Lung (tissue), 12 donors: ENCODE data around the gene CPLANE1. TPM values are rescaled to one million over a fixed set of nuclear protein-coding genes. Genes with fewer than 3 reads are reported as not detected.
"Not testable (repeated sequence)": the region's sequence is repeated elsewhere in the genome, so short reads cannot be mapped to it uniquely, and the experiment has no call there.

Source experiments
- ATAC-seq: fragments of 200-7000 bp; cut with Tn5 transposase; one replicate; pipeline ENCODE4 v1.9.1; 2020; ENCODE audit warnings: moderate number of reproducible peaks; ENCODE audit not compliant: insufficient read depth, low FRiP score
- DNase-seq, 3 donors: peaks; one replicate each; pipeline ENCODE4 v3.0.0-alpha.2; 2013 to 2017
- H3K27ac ChIP-seq, 2 donors: one replicate each; pipeline ENCODE4 v1.5.1; 2013; ENCODE audit warnings: mild to moderate bottlenecking in 2 of 2, moderate library complexity in 2 of 2, control low read depth in 1 of 2, inconsistent platforms in 1 of 2, low read depth in 1 of 2, low read length in 1 of 2
- H3K27me3 ChIP-seq, 3 donors: one replicate each; pipeline ENCODE4 v1.5.1; 2013; ENCODE audit warnings: low read length in 2 of 3; ENCODE audit not compliant: control insufficient read depth in 3 of 3, insufficient read depth in 3 of 3
- H3K36me3 ChIP-seq, 4 donors: one replicate each; pipeline ENCODE4 v1.5.1; 2013; ENCODE audit warnings: low read length in 4 of 4, mild to moderate bottlenecking in 1 of 4, moderate library complexity in 1 of 4; ENCODE audit not compliant: control insufficient read depth in 4 of 4, insufficient read depth in 4 of 4
- H3K4me1 ChIP-seq, 5 donors: one replicate each; pipeline ENCODE4 v1.5.1; 2013; ENCODE audit warnings: low read length in 5 of 5, mild to moderate bottlenecking in 2 of 5, moderate library complexity in 1 of 5; ENCODE audit not compliant: control insufficient read depth in 5 of 5, insufficient read depth in 5 of 5
- H3K4me3 ChIP-seq: one replicate; pipeline ENCODE4 v1.5.1; 2013; ENCODE audit warnings: mild to moderate bottlenecking, control low read depth, moderate library complexity
- H3K9ac ChIP-seq, 2 donors: one replicate each; pipeline ENCODE4 v1.5.1; 2013; ENCODE audit warnings: low read length in 2 of 2, control low read depth in 1 of 2; ENCODE audit not compliant: insufficient read depth in 1 of 2
- H3K9me3 ChIP-seq, 4 donors: one replicate each; pipeline ENCODE4 v1.5.1; 2013; ENCODE audit warnings: low read length in 3 of 4, mild to moderate bottlenecking in 1 of 4, moderate library complexity in 1 of 4; ENCODE audit not compliant: control insufficient read depth in 4 of 4, insufficient read depth in 3 of 4
- WGBS, 2 donors: extraction: QIAGEN DNeasy Blood & Tissue Kit; methylation state at CpG; one replicate each; pipeline ENCODE4 v1.1.7; 2013; 5-methylcytosine and 5-hydroxymethylcytosine counted together
- polyA plus RNA-seq, 2 donors: library from polyadenylated mRNA; stranded (reverse); fragments of 200-250 nt; gene quantifications; one replicate each; pipeline ENCODE4 v1.2.1, GENCODE V29; 2013
- total RNA-seq, 2 donors: library from RNA; depleted of rRNA in 1 of 2; stranded (reverse); fragments of >200 nt in 1 of 2; gene quantifications; one replicate each; pipeline ENCODE4 v1.2.1, GENCODE V29; 2014 to 2021
- TF ChIP-seq, protein P1 (sequence below): IDR thresholded peaks from 2 replicates; pipeline ENCODE4 v1.5.1; 2012; ENCODE audit warnings: mild to moderate bottlenecking; ENCODE audit errors: control extremely low read depth, extremely low read depth
- donor health status: control.
- donor health status: control.
- donor health status: Bipolar disorder and iron deficiency.
- donor health status: healthy.
- donor health status: DM: yes; HTN: yes; CAD: no.

CPLANE1 gene
- total and polyA plus RNA-seq, 4 donors, result 2.5 to 66.4 (median 12.5) TPM

- TF ChIP-seq, protein P1, sequence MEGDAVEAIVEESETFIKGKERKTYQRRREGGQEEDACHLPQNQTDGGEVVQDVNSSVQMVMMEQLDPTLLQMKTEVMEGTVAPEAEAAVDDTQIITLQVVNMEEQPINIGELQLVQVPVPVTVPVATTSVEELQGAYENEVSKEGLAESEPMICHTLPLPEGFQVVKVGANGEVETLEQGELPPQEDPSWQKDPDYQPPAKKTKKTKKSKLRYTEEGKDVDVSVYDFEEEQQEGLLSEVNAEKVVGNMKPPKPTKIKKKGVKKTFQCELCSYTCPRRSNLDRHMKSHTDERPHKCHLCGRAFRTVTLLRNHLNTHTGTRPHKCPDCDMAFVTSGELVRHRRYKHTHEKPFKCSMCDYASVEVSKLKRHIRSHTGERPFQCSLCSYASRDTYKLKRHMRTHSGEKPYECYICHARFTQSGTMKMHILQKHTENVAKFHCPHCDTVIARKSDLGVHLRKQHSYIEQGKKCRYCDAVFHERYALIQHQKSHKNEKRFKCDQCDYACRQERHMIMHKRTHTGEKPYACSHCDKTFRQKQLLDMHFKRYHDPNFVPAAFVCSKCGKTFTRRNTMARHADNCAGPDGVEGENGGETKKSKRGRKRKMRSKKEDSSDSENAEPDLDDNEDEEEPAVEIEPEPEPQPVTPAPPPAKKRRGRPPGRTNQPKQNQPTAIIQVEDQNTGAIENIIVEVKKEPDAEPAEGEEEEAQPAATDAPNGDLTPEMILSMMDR, result no peak
- Histone ChIP-seq H3K9ac (no peak overlapping the region), H3K4me1 (no peaks in the 10 kb centered on the region), H3K27me3 (no peaks in the 10 kb centered on the region), H3K4me3 (no peak overlapping the region), H3K27ac (no peak overlapping the region), H3K9me3 (peaks cover 0 to 11% (median 0%) of the 10 kb centered on the region in 4 donors), H3K36me3 (peaks cover 9 to 30% (median 18%) of the 10 kb centered on the region in 4 donors)
- DNase-seq (no peak), ATAC-seq (no peak)
- WGBS, 2 donors, result 91 to 93% methylated on average over 2 of the region's 2 CpGs
Observed at GRCh38 chr5:37103302-37103701, 145.9 kb downstream of the CPLANE1 start.

- WGBS, 2 donors, result 95 to 99% methylated on average over 5 of the region's 5 CpGs
- DNase-seq, H3K4me1 ChIP-seq, H3K27me3 ChIP-seq, H3K9ac ChIP-seq, H3K4me3 ChIP-seq, ATAC-seq, H3K27ac ChIP-seq: not testable (repeated sequence)
- peaks cover 0 to 14% (median 7%) of the 10 kb centered on the region in 4 donors for H3K36me3 ChIP-seq
- peaks cover 0 to 13% (median 0%) of the 10 kb centered on the region in 4 donors for H3K9me3 ChIP-seq
Observed at GRCh38 chr5:37099267-37099666, 149.9 kb downstream of the CPLANE1 start.

- H3K4me1 ChIP-seq, H3K36me3 ChIP-seq, H3K9ac ChIP-seq, DNase-seq, H3K4me3 ChIP-seq, H3K9me3 ChIP-seq, H3K27ac ChIP-seq, ATAC-seq, H3K27me3 ChIP-seq: not testable (repeated sequence)
- 80 to 82% methylated on average over 3 to 4 of the region's 4 CpGs for WGBS, 2 donors
Observed at GRCh38 chr5:37093795-37094194, 155.4 kb downstream of the CPLANE1 start.

DNA sequence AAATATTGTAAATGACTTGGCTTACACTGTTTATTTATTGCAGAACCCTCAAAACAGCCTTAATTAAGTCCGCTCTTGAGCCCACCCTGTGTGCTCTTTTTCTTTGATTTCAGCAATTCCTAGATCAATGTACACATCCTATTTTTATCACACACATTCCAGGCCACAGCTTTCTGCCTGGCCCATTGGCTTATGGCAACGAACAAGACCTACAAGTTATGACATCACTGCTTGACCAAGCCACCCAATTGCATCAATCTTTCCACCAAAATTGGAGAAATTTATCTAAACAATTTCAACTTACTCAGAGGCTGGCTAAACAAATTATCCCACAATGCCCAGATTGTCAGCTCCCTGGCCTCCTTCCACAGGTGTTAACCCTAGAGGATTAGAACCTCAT is 158.4 kb downstream of the CPLANE1 start:
- WGBS, 2 donors, result 80 to 85% methylated on average over 2 of the region's 2 CpGs
- no peak for ATAC-seq

More for the DNA sequence above, 158.4 kb downstream of the CPLANE1 start:
- TF ChIP-seq, protein P1, result no peak
- Histone ChIP-seq H3K4me3 (no peak overlapping the region), H3K27me3 (no peaks in the 10 kb centered on the region), H3K9ac (no peak overlapping the region), H3K27ac (no peak overlapping the region), H3K4me1 (no peaks in the 10 kb centered on the region), H3K9me3 (peaks cover 0 to 8% (median 0%) of the 10 kb centered on the region in 4 donors), H3K36me3 (peaks cover 0 to 3% (median under 1%) of the 10 kb centered on the region in 4 donors)
- no peak for DNase-seq
